Mammary epithelial cell (primary cell): Measurements from ENCODE around the gene HYAL3.

ENCODE experiments used
- EZH2 ChIP-seq: IDR thresholded peaks from 2 replicates; pipeline ENCODE4 v1.6.1; 2012; ENCODE audit warnings: low read length, inconsistent platforms, borderline replicate concordance
- TF ChIP-seq, protein P1 (sequence below), 2 donors: IDR thresholded peaks in 1 of 2; conservative IDR thresholded peaks in 1 of 2; 2 replicates each; pipeline ENCODE4 v1.5.1; 2011 to 2012; ENCODE audit warnings: inconsistent platforms in 2 of 2, low read length in 2 of 2, mild to moderate bottlenecking in 2 of 2, control low read depth in 1 of 2, low read depth in 1 of 2; ENCODE audit not compliant: insufficient read depth in 1 of 2; ENCODE audit errors: extremely low read depth in 1 of 2

DNA sequence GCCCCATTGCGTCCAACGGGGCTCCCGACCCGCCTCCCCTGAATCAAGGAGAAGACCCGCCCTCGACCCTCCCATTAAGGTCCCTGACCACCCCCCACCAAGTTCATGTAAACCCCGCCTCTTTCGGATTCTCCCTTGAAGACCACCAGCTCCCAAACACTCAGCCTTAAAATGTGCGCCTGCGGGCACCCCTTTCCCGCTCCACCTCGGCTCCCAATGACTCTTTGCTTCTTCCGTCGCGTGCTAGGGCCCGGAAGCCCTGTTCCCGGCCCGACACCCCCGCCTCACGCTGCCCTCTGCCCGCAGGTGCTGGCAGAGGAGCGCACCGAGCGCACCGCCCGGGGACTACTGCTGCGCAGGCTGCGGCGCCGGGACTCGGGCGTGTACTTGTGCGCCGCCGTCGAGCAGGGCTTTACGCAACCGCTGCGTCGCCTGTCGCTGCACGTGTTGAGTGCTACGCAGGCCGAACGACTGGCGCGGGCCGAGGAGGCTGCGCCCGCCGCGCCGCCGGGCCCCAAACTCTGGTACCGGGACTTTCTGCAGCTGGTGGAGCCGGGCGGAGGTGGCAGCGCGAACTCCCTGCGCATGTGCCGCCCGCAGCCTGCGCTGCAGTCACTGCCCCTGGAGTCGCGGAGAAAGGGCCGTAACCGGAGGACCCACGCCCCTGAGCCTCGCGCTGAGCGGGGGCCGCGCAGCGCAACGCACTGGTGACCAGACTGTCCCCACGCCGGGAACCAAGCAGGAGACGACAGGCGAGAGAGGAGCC, 23.0 kb downstream of the HYAL3 start:
- TF ChIP-seq, protein P1, sequence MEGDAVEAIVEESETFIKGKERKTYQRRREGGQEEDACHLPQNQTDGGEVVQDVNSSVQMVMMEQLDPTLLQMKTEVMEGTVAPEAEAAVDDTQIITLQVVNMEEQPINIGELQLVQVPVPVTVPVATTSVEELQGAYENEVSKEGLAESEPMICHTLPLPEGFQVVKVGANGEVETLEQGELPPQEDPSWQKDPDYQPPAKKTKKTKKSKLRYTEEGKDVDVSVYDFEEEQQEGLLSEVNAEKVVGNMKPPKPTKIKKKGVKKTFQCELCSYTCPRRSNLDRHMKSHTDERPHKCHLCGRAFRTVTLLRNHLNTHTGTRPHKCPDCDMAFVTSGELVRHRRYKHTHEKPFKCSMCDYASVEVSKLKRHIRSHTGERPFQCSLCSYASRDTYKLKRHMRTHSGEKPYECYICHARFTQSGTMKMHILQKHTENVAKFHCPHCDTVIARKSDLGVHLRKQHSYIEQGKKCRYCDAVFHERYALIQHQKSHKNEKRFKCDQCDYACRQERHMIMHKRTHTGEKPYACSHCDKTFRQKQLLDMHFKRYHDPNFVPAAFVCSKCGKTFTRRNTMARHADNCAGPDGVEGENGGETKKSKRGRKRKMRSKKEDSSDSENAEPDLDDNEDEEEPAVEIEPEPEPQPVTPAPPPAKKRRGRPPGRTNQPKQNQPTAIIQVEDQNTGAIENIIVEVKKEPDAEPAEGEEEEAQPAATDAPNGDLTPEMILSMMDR (conservative IDR thresholded peaks at IDR 0.05 in 1 of 2, IDR thresholded peaks at IDR 0.05 in 1 of 2; ENCODE audit: extremely low read depth in 1 of 2, insufficient read depth in 1 of 2, low read depth in 1 of 2, low read length in 2 of 2), result no peak
- no peak for TF ChIP-seq EZH2
